ENCODE results near the gene MYL5. TPM values are rescaled to one million over a fixed set of nuclear protein-coding genes. Genes with fewer than 3 reads are reported as not detected.

The MYL5 gene
- total RNA-seq, 1 experiment from 2014 or later: 18.0 TPM

GRCh38 chr4:700587-701264 lies 26.4 kb downstream of the MYL5 start:
- H3K4me1 ChIP-seq (ENCODE audit: insufficient read depth, low read length): peaks cover 2% of the 10 kb centered on the region; the same call in 1 of the 2 replicates
- WGBS (ENCODE audit: extremely low coverage, insufficient read length, low lambda C conversion rate): no CpG with 5 or more reads among the region's 16 CpGs

More at GRCh38 chr4:700587-701264, 26.4 kb downstream of the MYL5 start:
- H3K56ac ChIP-seq (ENCODE audit: insufficient read length, low read depth, low read length): no peak overlapping the region
- Mint-ChIP-seq H3K4me1 (peaks cover 7 to 8% of the 10 kb centered on the region in 2 experiments; a peak in 3 of 4 replicates), H3K36me3 (ENCODE audit: insufficient read depth in 1 of 3, low read depth in 3 of 3) (no peaks in the 10 kb centered on the region), H3K27ac (peak overlapping the region in 1 of 3 experiments; percentile 21; a peak in 1 of 7 replicates), H3K27me3 (ENCODE audit: low read depth) (peaks cover 27% of the 10 kb centered on the region), H3K9me3 (peaks cover 0 to 3% of the 10 kb centered on the region in 2 experiments; a peak in 1 of 5 replicates), H3K4me3 (no peak overlapping the region)
- H3K4ac ChIP-seq (ENCODE audit: low read depth, low read length): no peak overlapping the region
- no peak for DNase-seq
- TF ChIP-seq CTCF (conservative IDR thresholded peaks at IDR 0.05): peak; percentile 26; the same call in 1 of the 3 replicates
- no peaks in the 10 kb centered on the region for H3K79me2 ChIP-seq (ENCODE audit: insufficient read depth, low read length)
- H2AK5ac ChIP-seq (ENCODE audit: insufficient read length, low read length): no peak overlapping the region
- no peak overlapping the region for H2AFZ ChIP-seq (ENCODE audit: low read length)
- H3K79me1 ChIP-seq (ENCODE audit: insufficient read depth, low read depth, low read length, poor library complexity, severe bottlenecking): no peaks in the 10 kb centered on the region
- peak overlapping the region; percentile 11 for H3K18ac ChIP-seq (ENCODE audit: insufficient read length, low read depth, low read length)
- H2BK120ac ChIP-seq (ENCODE audit: low read depth, low read length, poor library complexity, severe bottlenecking): no peak overlapping the region
- no peak overlapping the region for H2BK15ac ChIP-seq (ENCODE audit: low read depth, low read length)
- H3K14ac ChIP-seq (ENCODE audit: insufficient read depth, low read length): 0 out of 2 replicates have a peak overlapping the region, but pooled peaks have one; percentile 19
- no peak overlapping the region for H2BK5ac ChIP-seq (ENCODE audit: insufficient read length, low read length)
- no peak overlapping the region for H2BK20ac ChIP-seq (ENCODE audit: low read depth, low read length, poor library complexity, severe bottlenecking)
- H3K4me2 ChIP-seq (ENCODE audit: insufficient read depth, insufficient read length, low read length): no peak overlapping the region
- no peak overlapping the region for H4K8ac ChIP-seq (replicated peaks; ENCODE audit: insufficient read length, low read depth, low read length)
- no peak overlapping the region for H4K91ac ChIP-seq (ENCODE audit: insufficient read length, low read depth, low read length)
- no peak overlapping the region for H2BK12ac ChIP-seq (ENCODE audit: insufficient read length, low read depth, low read length)
- peaks cover 3% of the 10 kb centered on the region for H3K23me2 ChIP-seq (ENCODE audit: insufficient read length, low read depth, low read length, poor library complexity, severe bottlenecking)
- no peaks in the 10 kb centered on the region for H4K20me1 ChIP-seq (ENCODE audit: control insufficient read depth, insufficient read depth, insufficient read length)
- no peaks in the 10 kb centered on the region; the same call in 1 of the 2 replicates for H3K27me3 ChIP-seq (ENCODE audit: insufficient read depth, low read length)
- H3K27ac ChIP-seq (ENCODE audit: insufficient read length, low read depth, low read length): no peak overlapping the region
- no peak overlapping the region for H3K23ac ChIP-seq (ENCODE audit: insufficient read length, low read depth, low read length)
- no peak overlapping the region for H4K5ac ChIP-seq (ENCODE audit: insufficient read length, low read depth, low read length)
- H3K9me3 ChIP-seq (ENCODE audit: control insufficient read depth, low read depth, low read length): no peaks in the 10 kb centered on the region
- no peak overlapping the region for H3K9ac ChIP-seq (ENCODE audit: extremely low read depth, insufficient read length, low read length)
- H3T11ph ChIP-seq (ENCODE audit: low read length): no peak overlapping the region

Measured in H9 (cell line).